ENCODE measurements around the gene ZNF536. TPM values are rescaled to one million over a fixed set of nuclear protein-coding genes. Genes with fewer than 3 reads are reported as not detected.

ZNF536 gene
- total and polyA plus RNA-seq, 2 of the 4 experiments (the other 2 are of a cell fraction), result not detected

DNA sequence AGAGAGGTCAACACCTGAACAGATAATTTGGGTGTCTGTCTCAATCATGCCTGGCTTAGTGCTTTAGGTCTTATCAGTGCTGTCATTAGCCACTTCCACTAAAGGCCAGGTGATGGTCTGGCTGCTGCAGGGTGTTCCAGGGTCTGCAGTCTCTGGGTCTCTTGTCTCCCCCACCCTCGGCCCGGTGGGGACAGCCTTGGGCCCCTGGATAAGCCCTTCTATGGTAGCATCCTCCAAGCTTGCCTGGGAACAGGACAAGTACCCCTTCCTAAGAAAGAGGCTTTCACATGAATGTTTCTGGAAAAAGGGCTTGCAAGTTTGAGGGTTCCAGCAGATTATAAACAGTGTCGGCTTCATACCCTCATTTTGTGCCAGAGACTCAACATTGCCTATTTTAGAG is 29.3 kb upstream of the ZNF536 start:
- Histone ChIP-seq H3K23ac (ENCODE audit: low read depth, low read length) (no peak overlapping the region), H2AK5ac (ENCODE audit: low read depth, low read length) (no peak overlapping the region), H2BK15ac (ENCODE audit: low read depth, low read length) (no peak overlapping the region), H2BK120ac (ENCODE audit: low read depth, low read length) (no peak overlapping the region), H3K4me3 (ENCODE audit: insufficient read depth, low read depth, low read length) (no peak overlapping the region), H3K27ac (ENCODE audit: insufficient read depth, low read length) (no peak overlapping the region), H3K9me1 (ENCODE audit: insufficient read depth, low read length) (no peaks in the 10 kb centered on the region), H3K9me3 (ENCODE audit: control insufficient read depth, insufficient read depth, low read length) (peaks cover 25% of the 10 kb centered on the region), H3K79me1 (ENCODE audit: low read depth in 1 of 2, low read length in 2 of 2) (no peaks in the 10 kb centered on the region), H2BK5ac (ENCODE audit: low read depth, low read length, poor library complexity, severe bottlenecking) (no peak overlapping the region), H2AK9ac (replicated peaks; ENCODE audit: low read depth, low read length, poor library complexity) (no peak overlapping the region), H3K56ac (ENCODE audit: extremely low read depth, insufficient read depth, low read length) (no peak overlapping the region), H4K91ac (ENCODE audit: insufficient read depth, low read depth, low read length) (no peak overlapping the region), H3K4ac (ENCODE audit: low read depth, low read length) (no peak overlapping the region), H3K4me2 (ENCODE audit: low read depth, low read length) (no peak overlapping the region), H3K14ac (replicated peaks; ENCODE audit: low read depth, low read length) (no peak overlapping the region), H3K36me3 (ENCODE audit: control insufficient read depth, insufficient read depth, low read length) (no peaks in the 10 kb centered on the region), H4K20me1 (ENCODE audit: insufficient read depth, low read length) (no peaks in the 10 kb centered on the region), H4K8ac (ENCODE audit: low read depth in 2 of 2, low read length in 2 of 2) (no peak overlapping the region), H3K4me1 (ENCODE audit: control insufficient read depth, insufficient read depth, low read length) (no peaks in the 10 kb centered on the region), H3K9ac (ENCODE audit: low read depth, low read length) (no peak overlapping the region), H2AFZ (replicated peaks; ENCODE audit: low read length, poor library complexity) (no peak overlapping the region), H4K5ac (ENCODE audit: low read depth, low read length) (no peak overlapping the region), H3K27me3 (ENCODE audit: control insufficient read depth, insufficient read depth, low read length) (no peaks in the 10 kb centered on the region), H2BK20ac (ENCODE audit: low read depth, low read length) (no peak overlapping the region), H3K18ac (ENCODE audit: low read depth, low read length) (no peak overlapping the region)
- in situ Hi-C loops (cut with MboI; ENCODE audit: low sequenced_read_pairs), result no loop called here
- ChIA-PET POLR2A (ENCODE audit: unreplicated experiment) (no interaction called here), CTCF (no interaction called here)
- ATAC-seq (ENCODE audit: low read depth) (no peak), DNase-seq (no peak)
- BruUV-seq (replicated peaks), result no TSS peak
- dilution Hi-C loops (cut with HindIII; ENCODE audit: low sequenced_read_pairs, unreplicated experiment), result no loop called here
- TF ChIP-seq BHLHE40 (IDR thresholded peaks at IDR 0.05; ENCODE audit: low read depth, low read length) (no peak), NFE2L2 (IDR thresholded peaks at IDR 0.05; ENCODE audit: low read depth, low read length) (no peak), RAD21 (IDR thresholded peaks at IDR 0.05; ENCODE audit: low read length) (no peak), MAZ (IDR thresholded peaks at IDR 0.05; ENCODE audit: borderline replicate concordance, low read depth, low read length) (no peak)
- WGBS, 2 experiments (ENCODE audit: extremely low coverage in 2 of 2, insufficient read length in 1 of 2), result no CpG with 5 or more reads among the region's 3 CpGs
- intact Hi-C loops (cut with micrococcal nuclease), result no loop called here

Data from IMR-90 (cell line).